NCI-H146 (cell line): ENCODE data around the gene CFH.
"Not testable (repeated sequence)": the region's sequence is repeated elsewhere in the genome, so short reads cannot be mapped to it uniquely, and the experiment has no call there.

Source experiments
- DNase-seq: peaks from one replicate; lab custom pipeline; 2025; lab: John Stamatoyannopoulos, UW

Gene CFH

GRCh38 chr1:196651637-196652215 is at the start of gene CFH:
TSS of gene CFH (plus strand) at chr1:196652043. CDS start at chr1:196652118, 75 bp downstream.
- no peak for DNase-seq

- DNase-seq, result no peak
Observed at GRCh38 chr1:196603651-196604050, 48.2 kb upstream of the CFH start.

- peak; percentile 47 for DNase-seq
Observed at GRCh38 chr1:196607981-196608380, 43.9 kb upstream of the CFH start.

- DNase-seq, result peak; percentile 91
Observed at GRCh38 chr1:196608390-196609369, 43.2 kb upstream of the CFH start, which contains the start of gene KCNT2. TSS of gene KCNT2 (minus strand) at chr1:196608440. CDS start at chr1:196608309, 131 bp downstream.

GRCh38 chr1:196609370-196609737 is 42.5 kb upstream of the CFH start:
- DNase-seq, result no peak

- DNase-seq, result no peak
Observed at GRCh38 chr1:196611873-196612272, 40.0 kb upstream of the CFH start.

GRCh38 chr1:196619721-196620120 is 32.1 kb upstream of the CFH start:
- no peak for DNase-seq

- DNase-seq, result no peak
Observed at GRCh38 chr1:196623079-196623478, 28.8 kb upstream of the CFH start.

GRCh38 chr1:196628838-196629237 is 23.0 kb upstream of the CFH start:
- no peak for DNase-seq

- no peak for DNase-seq
Observed at GRCh38 chr1:196637606-196638005, 14.2 kb upstream of the CFH start.

- no peak for DNase-seq
Observed at GRCh38 chr1:196638466-196638865, 13.4 kb upstream of the CFH start.

GRCh38 chr1:196639291-196639690 is 12.6 kb upstream of the CFH start:
- DNase-seq, result not testable (repeated sequence)

- no peak for DNase-seq
Observed at GRCh38 chr1:196640976-196641375, 10.9 kb upstream of the CFH start.

GRCh38 chr1:196649990-196650389 is 1.9 kb upstream of the CFH start:
- DNase-seq, result peak; percentile 19

GRCh38 chr1:196650403-196650802 is 1.4 kb upstream of the CFH start:
- DNase-seq, result peak; percentile 13

GRCh38 chr1:196651079-196651478 is 764 bp upstream of the CFH start:
- no peak for DNase-seq

- DNase-seq, result no peak
Observed at GRCh38 chr1:196654271-196654670, 2.4 kb downstream of the CFH start.

GRCh38 chr1:196655071-196655470 is 3.2 kb downstream of the CFH start:
- DNase-seq, result no peak

- DNase-seq, result no peak
Observed at GRCh38 chr1:196655494-196655893, 3.7 kb downstream of the CFH start.

- no peak for DNase-seq
Observed at GRCh38 chr1:196659471-196659870, 7.6 kb downstream of the CFH start.

- DNase-seq, result no peak
Observed at GRCh38 chr1:196660272-196660671, 8.4 kb downstream of the CFH start.

GRCh38 chr1:196660852-196661251 is 9.0 kb downstream of the CFH start:
- peak; percentile 38 for DNase-seq

- DNase-seq, result no peak
Observed at GRCh38 chr1:196661345-196661744, 9.5 kb downstream of the CFH start.
